NT2/D1 (cell line): Measurements from ENCODE around the gene ACSL1.

ENCODE experiments used
- DNase-seq: peaks from one replicate; pipeline ENCODE4 v3.0.0-alpha.2; 2011; ENCODE audit warnings: low read depth, low spot score
- H3K27me3 ChIP-seq: 2 replicates; pipeline ENCODE4 v1.6.0; 2011; ENCODE audit warnings: mild to moderate bottlenecking; ENCODE audit not compliant: insufficient read length, insufficient read depth
- H3K36me3 ChIP-seq: 2 replicates; pipeline ENCODE4 v1.6.1; 2011; ENCODE audit warnings: mild to moderate bottlenecking, low read length, mixed read lengths; ENCODE audit not compliant: insufficient read depth, insufficient read length
- H3K4me1 ChIP-seq: 2 replicates; pipeline ENCODE4 v1.5.1; 2011; ENCODE audit not compliant: insufficient read depth, insufficient read length
- H3K4me3 ChIP-seq: 2 replicates; pipeline ENCODE4 v1.5.1; 2011; ENCODE audit warnings: low read depth; ENCODE audit not compliant: insufficient read length
- H3K9ac ChIP-seq: 2 replicates; pipeline ENCODE4 v1.6.0; 2011; ENCODE audit warnings: low read depth; ENCODE audit not compliant: insufficient read length
- H3K9me3 ChIP-seq: 2 replicates; pipeline ENCODE4 v1.5.1; 2011; ENCODE audit warnings: mild to moderate bottlenecking, low read length; ENCODE audit not compliant: insufficient read depth
- SUZ12 ChIP-seq: IDR thresholded peaks from 2 replicates; pipeline ENCODE4 v1.6.1; 2011; ENCODE audit not compliant: insufficient read length, insufficient read depth; ENCODE audit errors: extremely low read depth
- YY1 ChIP-seq: IDR thresholded peaks from 2 replicates; pipeline ENCODE4 v1.6.1; 2011; ENCODE audit not compliant: insufficient read length, insufficient read depth
- ZNF274 ChIP-seq: IDR thresholded peaks from 2 replicates; pipeline ENCODE4 v1.6.1; 2011; ENCODE audit warnings: mild to moderate bottlenecking, low read depth, low read length

ACSL1 gene

GRCh38 chr4:184760681-184761080, 65.1 kb downstream of the ACSL1 start:
- H3K4me3 ChIP-seq = no peak overlapping the region
- TF ChIP-seq ZNF274 (no peak), SUZ12 (no peak), YY1 (no peak)
- no peaks in the 10 kb centered on the region for H3K36me3 ChIP-seq
- H3K27me3 ChIP-seq = no peaks in the 10 kb centered on the region
- no peak overlapping the region for H3K9ac ChIP-seq
- H3K4me1 ChIP-seq = no peaks in the 10 kb centered on the region
- no peaks in the 10 kb centered on the region for H3K9me3 ChIP-seq
- DNase-seq = no peak

- H3K9me3 ChIP-seq = no peaks in the 10 kb centered on the region
- no peak for DNase-seq
- no peak overlapping the region for H3K4me3 ChIP-seq
- no peaks in the 10 kb centered on the region for H3K4me1 ChIP-seq
- no peak for TF ChIP-seq ZNF274
- no peak for TF ChIP-seq SUZ12
- TF ChIP-seq YY1 = no peak
- H3K9ac ChIP-seq = no peak overlapping the region
- no peaks in the 10 kb centered on the region for H3K27me3 ChIP-seq
- H3K36me3 ChIP-seq = no peaks in the 10 kb centered on the region
Observed at GRCh38 chr4:184757810-184758209, 68.0 kb downstream of the ACSL1 start.

DNA sequence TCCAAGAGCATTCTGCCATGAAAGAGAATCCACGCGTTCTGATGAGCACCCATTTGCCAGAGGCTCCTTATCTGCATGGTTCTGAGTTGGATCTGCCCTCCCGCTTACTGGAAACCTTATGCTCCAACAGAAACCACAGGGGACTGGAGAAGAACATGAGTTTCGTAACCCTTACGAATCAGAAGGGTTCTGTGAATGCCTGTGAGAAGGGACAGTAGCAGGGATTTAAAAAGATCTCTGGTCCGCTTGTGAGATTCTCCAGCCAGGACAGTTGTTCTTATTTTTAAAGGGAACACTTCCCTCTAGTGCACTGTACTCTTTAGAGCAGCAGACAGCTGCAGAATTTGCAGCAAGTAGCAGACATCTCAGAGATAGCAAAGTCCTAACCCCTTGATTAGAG, 69.4 kb downstream of the ACSL1 start:
- H3K4me1 ChIP-seq = no peaks in the 10 kb centered on the region
- no peak for TF ChIP-seq YY1
- no peak for TF ChIP-seq SUZ12
- TF ChIP-seq ZNF274 = no peak
- no peak overlapping the region for H3K9ac ChIP-seq
- no peaks in the 10 kb centered on the region for H3K9me3 ChIP-seq
- no peak overlapping the region for H3K4me3 ChIP-seq
- no peak for DNase-seq
- no peaks in the 10 kb centered on the region for H3K27me3 ChIP-seq
- H3K36me3 ChIP-seq = no peaks in the 10 kb centered on the region

DNA sequence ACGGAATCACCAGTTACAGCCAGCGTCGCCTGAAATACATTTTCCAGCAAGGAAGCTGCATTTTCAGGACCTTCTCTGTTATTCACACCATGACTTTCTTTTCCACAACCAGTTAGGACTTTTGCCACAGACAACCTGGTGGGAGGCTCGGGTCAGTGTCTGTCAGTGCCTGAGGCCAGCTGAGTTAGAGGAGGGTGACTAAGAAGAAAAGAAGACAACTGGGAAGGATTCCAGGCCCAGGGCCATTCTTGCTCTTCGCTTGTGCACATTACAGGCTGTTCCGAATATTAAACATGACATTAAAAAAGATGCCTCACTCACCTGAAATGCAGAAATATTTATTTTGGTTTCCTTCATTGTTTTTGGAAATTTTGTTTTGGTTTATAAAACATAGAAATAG, 70.5 kb downstream of the ACSL1 start:
- H3K9ac ChIP-seq = no peak overlapping the region
- no peaks in the 10 kb centered on the region for H3K36me3 ChIP-seq
- H3K27me3 ChIP-seq = no peaks in the 10 kb centered on the region
- no peak overlapping the region for H3K4me3 ChIP-seq
- no peaks in the 10 kb centered on the region for H3K9me3 ChIP-seq
- DNase-seq = no peak
- no peak for TF ChIP-seq SUZ12
- no peak for TF ChIP-seq YY1
- no peaks in the 10 kb centered on the region for H3K4me1 ChIP-seq

DNA sequence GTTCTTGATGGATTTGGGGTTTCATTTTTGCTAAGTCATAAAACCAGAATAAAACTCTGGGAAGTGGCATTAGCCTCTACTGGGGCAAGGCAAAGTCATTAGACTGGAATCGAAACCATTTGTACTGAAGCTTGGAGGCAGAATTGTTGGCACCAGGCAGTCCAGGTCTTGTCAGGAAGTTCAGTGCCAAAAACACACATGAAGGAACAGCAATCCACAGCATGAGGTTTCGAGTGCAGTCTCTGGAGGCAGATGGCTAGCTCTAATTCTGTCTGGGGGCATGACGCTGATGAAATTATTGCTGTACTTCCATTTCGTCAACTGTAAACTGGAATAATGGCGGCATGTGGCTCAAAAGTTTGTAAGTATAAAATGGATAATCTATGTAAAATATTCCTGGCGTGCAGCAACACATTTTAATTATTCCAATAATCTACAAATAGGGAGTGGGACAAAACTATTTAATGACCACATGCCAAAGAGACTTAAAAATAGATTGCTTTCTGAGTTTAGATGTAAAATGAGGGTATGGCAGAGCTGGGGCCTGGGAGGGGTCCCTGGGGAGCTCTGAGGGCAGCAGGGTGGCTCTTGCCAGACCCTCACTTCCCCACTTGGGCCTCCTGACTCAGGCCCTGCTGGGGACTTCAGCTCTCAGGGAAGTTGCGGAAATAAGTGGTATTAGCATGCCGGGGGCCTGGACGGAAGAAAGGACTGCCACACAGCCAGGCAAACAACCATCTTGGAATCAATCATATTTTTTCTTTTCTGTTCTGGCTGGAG, 73.1 kb downstream of the ACSL1 start:
- no peaks in the 10 kb centered on the region for H3K36me3 ChIP-seq
- peaks cover 3% of the 10 kb centered on the region for H3K4me1 ChIP-seq
- TF ChIP-seq ZNF274 (no peak), SUZ12 (no peak), YY1 (no peak)
- no peak overlapping the region for H3K4me3 ChIP-seq
- no peaks in the 10 kb centered on the region for H3K27me3 ChIP-seq
- no peak for DNase-seq
- no peak overlapping the region for H3K9ac ChIP-seq
- no peaks in the 10 kb centered on the region for H3K9me3 ChIP-seq

DNA sequence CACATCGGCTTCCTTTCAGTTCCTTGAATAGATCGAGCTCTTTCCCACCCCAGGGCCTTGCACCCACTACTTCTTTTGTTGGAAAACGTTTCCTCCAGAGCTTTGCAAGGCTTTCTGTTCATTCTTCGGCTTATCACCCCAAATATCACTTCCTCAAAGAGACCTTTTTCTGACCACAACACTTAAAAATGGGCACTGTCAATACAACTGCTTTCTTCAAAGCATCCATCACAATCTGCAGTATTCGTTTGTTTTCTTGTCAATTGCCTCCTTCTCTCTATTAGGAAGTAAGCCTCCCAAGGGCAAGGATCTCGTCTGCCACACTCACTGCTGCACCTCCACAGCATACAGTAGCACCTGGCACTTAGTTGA, 74.2 kb downstream of the ACSL1 start:
- no peaks in the 10 kb centered on the region for H3K27me3 ChIP-seq
- H3K9me3 ChIP-seq = no peaks in the 10 kb centered on the region
- DNase-seq = no peak
- H3K9ac ChIP-seq = no peak overlapping the region
- TF ChIP-seq YY1 (no peak), SUZ12 (no peak), ZNF274 (no peak)
- H3K36me3 ChIP-seq = no peaks in the 10 kb centered on the region
- H3K4me1 ChIP-seq = peaks cover 3% of the 10 kb centered on the region
- H3K4me3 ChIP-seq = no peak overlapping the region

DNA sequence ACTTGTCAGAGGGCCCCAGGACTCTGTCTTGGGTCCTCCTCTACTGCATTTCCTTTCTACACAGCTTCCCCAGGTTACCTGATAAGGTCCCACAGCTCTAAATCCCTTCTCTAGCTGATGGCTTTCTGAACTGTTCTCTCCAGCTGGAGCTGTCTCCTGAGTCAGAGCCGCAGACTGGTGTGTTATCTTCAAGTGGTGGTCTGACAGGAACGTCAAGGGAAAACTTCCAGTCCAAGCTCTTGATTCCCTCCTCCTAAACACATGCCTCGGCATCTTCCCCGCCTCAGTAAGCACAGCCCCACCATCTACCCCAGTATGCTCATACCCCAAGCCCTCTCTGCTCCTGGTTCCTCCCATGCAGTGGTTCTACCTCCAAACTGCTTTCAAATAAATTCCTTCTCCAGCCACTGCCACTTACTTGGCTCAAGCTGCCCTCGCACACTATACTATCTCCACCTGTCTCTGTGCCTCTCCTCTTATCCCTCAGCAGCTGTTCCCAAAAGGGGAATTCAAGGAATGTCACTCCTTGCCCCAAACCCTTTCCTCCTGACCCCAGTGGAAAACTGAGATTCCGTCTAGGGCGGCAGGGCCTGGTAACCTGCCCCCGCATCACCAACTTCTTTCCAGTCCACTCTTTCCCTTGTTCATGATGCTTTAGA, 74.7 kb downstream of the ACSL1 start:
- TF ChIP-seq YY1 = no peak
- no peak for TF ChIP-seq SUZ12
- TF ChIP-seq ZNF274 = no peak
- no peaks in the 10 kb centered on the region for H3K9me3 ChIP-seq
- no peak for DNase-seq
- H3K9ac ChIP-seq = no peak overlapping the region
- H3K36me3 ChIP-seq = no peaks in the 10 kb centered on the region
- no peak overlapping the region for H3K4me3 ChIP-seq
- no peaks in the 10 kb centered on the region for H3K27me3 ChIP-seq
- peaks cover 3% of the 10 kb centered on the region for H3K4me1 ChIP-seq

- no peak for TF ChIP-seq YY1
Observed at GRCh38 chr4:184748251-184748652, 77.5 kb downstream of the ACSL1 start.

More at GRCh38 chr4:184748251-184748652, 77.5 kb downstream of the ACSL1 start:
- Histone ChIP-seq H3K9ac (no peak overlapping the region), H3K27me3 (no peaks in the 10 kb centered on the region), H3K4me3 (no peak overlapping the region), H3K9me3 (no peaks in the 10 kb centered on the region), H3K4me1 (peaks cover 3% of the 10 kb centered on the region), H3K36me3 (no peaks in the 10 kb centered on the region)
- DNase-seq = no peak
